Measurements from ENCODE around the gene WDR75.

WDR75 gene

GRCh38 chr2:189501487-189501886 lies 60.2 kb downstream of the WDR75 start:
- no peak for DNase-seq

- DNase-seq: no peak
These were observed 61.4 kb downstream of the WDR75 start for GRCh38 chr2:189502714-189503113.

- no peak for DNase-seq
These were observed 63.0 kb downstream of the WDR75 start for GRCh38 chr2:189504238-189504637.

- no peak for DNase-seq
These were observed 64.2 kb downstream of the WDR75 start for GRCh38 chr2:189505492-189505891.

GRCh38 chr2:189506514-189506976 lies 65.3 kb downstream of the WDR75 start:
- no peak for DNase-seq

GRCh38 chr2:189511210-189511959 lies 70.1 kb downstream of the WDR75 start:
- DNase-seq: no peak

GRCh38 chr2:189511960-189512319 lies 70.7 kb downstream of the WDR75 start:
- no peak for DNase-seq

- no peak for DNase-seq
These were observed 71.6 kb downstream of the WDR75 start for GRCh38 chr2:189512879-189513278.

GRCh38 chr2:189514104-189514503 lies 72.8 kb downstream of the WDR75 start:
- DNase-seq: no peak

GRCh38 chr2:189515264-189515663 lies 74.0 kb downstream of the WDR75 start:
- no peak for DNase-seq

- DNase-seq: no peak
These were observed 75.3 kb downstream of the WDR75 start for GRCh38 chr2:189516546-189516945.

- no peak for DNase-seq
These were observed 76.7 kb downstream of the WDR75 start for GRCh38 chr2:189517847-189518535.

- no peak for DNase-seq
These were observed 78.5 kb downstream of the WDR75 start for GRCh38 chr2:189519631-189520387.

- DNase-seq: no peak
These were observed 80.6 kb downstream of the WDR75 start for GRCh38 chr2:189521699-189522434.

GRCh38 chr2:189522435-189523151 lies 81.3 kb downstream of the WDR75 start:
- no peak for DNase-seq

GRCh38 chr2:189524746-189525145 lies 83.5 kb downstream of the WDR75 start:
- DNase-seq: no peak
